ENCODE measurements around the gene SEZ6L.

DNA sequence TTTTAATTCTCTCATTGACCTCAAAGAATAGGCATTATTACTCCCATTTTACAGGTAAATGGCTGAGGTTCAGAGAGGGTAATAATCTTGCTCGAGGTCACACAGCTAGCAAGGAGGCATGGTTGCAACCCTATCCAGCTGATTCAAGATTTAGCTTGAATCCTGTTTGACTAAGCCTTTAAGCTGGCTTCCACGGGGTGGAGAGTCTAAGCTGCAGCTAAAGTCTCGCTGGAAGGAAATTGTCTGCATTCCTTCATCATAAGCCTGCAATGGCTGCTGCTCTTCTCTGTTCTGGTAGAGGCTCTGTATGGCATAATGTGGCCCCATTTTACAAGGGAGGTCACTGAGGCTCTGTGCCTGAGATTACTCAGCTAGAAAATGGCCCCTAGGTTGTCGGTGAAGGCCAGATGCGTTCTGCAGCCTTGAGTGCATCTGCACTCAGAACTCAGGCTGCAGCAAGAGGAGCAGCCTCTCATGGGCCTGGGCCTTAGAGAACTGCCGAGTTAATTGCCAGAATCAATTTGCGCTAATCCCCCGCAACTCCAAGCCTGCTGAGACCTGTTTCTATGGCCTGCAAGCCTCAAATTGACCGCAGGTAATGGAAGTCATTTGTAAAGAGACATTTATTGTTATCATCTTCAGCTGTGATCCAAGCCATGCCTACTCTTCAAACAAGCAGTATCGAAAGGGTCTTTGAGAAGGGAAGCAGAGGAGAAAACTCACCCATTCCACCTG, 44.1 kb upstream of the SEZ6L start:
- TF ChIP-seq CTCF (IDR thresholded peaks at IDR 0.05), result no peak
- no peak for TF ChIP-seq POLR2A (IDR thresholded peaks at IDR 0.05)

All from ovary (tissue), 3 donors.